HG03571 (cell line): ENCODE results near the gene SMIM5.
"Not testable (repeated sequence)": the region's sequence is repeated elsewhere in the genome, so short reads cannot be mapped to it uniquely, and the experiment has no call there.

Source experiments
- ATAC-seq: cut with Tn5 transposase; IDR thresholded peaks from one replicate; pipeline ENCODE4 v1.9.1; 2021; ENCODE audit not compliant: unreplicated experiment

The SMIM5 gene

GRCh38 chr17:75632863-75633485 is at the start of gene SMIM5:
Gene SMIM5 (plus strand): TSS chr17:75633434. CDS start chr17:75640202, 6,768 bp downstream.
- no peak for ATAC-seq

- ATAC-seq = no peak
Observed at GRCh38 chr17:75584849-75585175, 48.4 kb upstream of the SMIM5 start.

GRCh38 chr17:75587675-75588595 is 45.3 kb upstream of the SMIM5 start, which contains the start of gene MYO15B:
Gene MYO15B (plus strand): TSS chr17:75587800. CDS start chr17:75588058, 258 bp downstream.
- ATAC-seq = no peak

GRCh38 chr17:75588596-75589011 is 44.6 kb upstream of the SMIM5 start:
- ATAC-seq = peak; percentile 27

- peak; percentile 55 for ATAC-seq
Observed at GRCh38 chr17:75589012-75589918, 44.0 kb upstream of the SMIM5 start.

GRCh38 chr17:75589919-75590303 is 43.3 kb upstream of the SMIM5 start:
- no peak for ATAC-seq

GRCh38 chr17:75590314-75590761 is 42.9 kb upstream of the SMIM5 start:
- ATAC-seq = no peak

- no peak for ATAC-seq
Observed at GRCh38 chr17:75590849-75591721, 42.1 kb upstream of the SMIM5 start.

- ATAC-seq = no peak
Observed at GRCh38 chr17:75591722-75592302, 41.4 kb upstream of the SMIM5 start.

- no peak for ATAC-seq
Observed at GRCh38 chr17:75592348-75593020, 40.8 kb upstream of the SMIM5 start.

- not testable (repeated sequence) for ATAC-seq
Observed at GRCh38 chr17:75593430-75593829, 39.8 kb upstream of the SMIM5 start.

- ATAC-seq = no peak
Observed at GRCh38 chr17:75594499-75595283, 38.5 kb upstream of the SMIM5 start.

- no peak for ATAC-seq
Observed at GRCh38 chr17:75595284-75595919, 37.8 kb upstream of the SMIM5 start.

- no peak for ATAC-seq
Observed at GRCh38 chr17:75595920-75596313, 37.3 kb upstream of the SMIM5 start.

GRCh38 chr17:75596320-75597087 is 36.7 kb upstream of the SMIM5 start:
- ATAC-seq = no peak

- ATAC-seq = no peak
Observed at GRCh38 chr17:75601057-75601987, 31.9 kb upstream of the SMIM5 start.
